Vagina (tissue), 2 donors: Measurements from ENCODE around the gene EPS15. TPM values are rescaled to one million over a fixed set of nuclear protein-coding genes. Genes with fewer than 3 reads are reported as not detected.
"Not testable (repeated sequence)": the region's sequence is repeated elsewhere in the genome, so short reads cannot be mapped to it uniquely, and the experiment has no call there.

Source experiments
- DNase-seq, 2 donors: peaks; one replicate each; pipeline ENCODE4 v3.0.0-alpha.2; 2017; ENCODE audit errors: extremely low spot score in 2 of 2
- H3K27ac ChIP-seq: fragments of 200-600 bp; sonication (generic); one replicate; pipeline ENCODE4 v1.5.1; 2019
- H3K27me3 ChIP-seq: fragments of 200-600 bp; sonication (generic); one replicate; pipeline ENCODE4 v1.5.1; 2019
- H3K36me3 ChIP-seq, 2 donors: fragments of 200-600 bp; sonication (generic); one replicate each; pipeline ENCODE4 v1.5.1; 2017 to 2019
- H3K4me1 ChIP-seq: fragments of 200-600 bp; sonication (generic); one replicate; pipeline ENCODE4 v1.5.1; 2019
- H3K4me3 ChIP-seq, 2 donors: fragments of 200-600 bp; sonication (generic); 1 replicate in 1 of 2; 2 replicates in 1 of 2; pipeline ENCODE4 v1.5.1; 2016 to 2019
- H3K9me3 ChIP-seq: fragments of 200-600 bp; sonication (generic); one replicate; pipeline ENCODE4 v1.5.1; 2019
- POLR2A ChIP-seq, 2 donors: fragments of 450-650 bp; IDR thresholded peaks; one replicate each; pipeline ENCODE4 v1.6.1; 2017; ENCODE audit warnings: antibody characterized with exemption in 2 of 2, mild to moderate bottlenecking in 2 of 2, moderate library complexity in 2 of 2
- POLR2AphosphoS5 ChIP-seq, 2 donors: sonication (generic); formaldehyde crosslinking; IDR thresholded peaks; one replicate each; pipeline ENCODE4 v1.9.0; 2017; ENCODE audit warnings: antibody characterized with exemption in 2 of 2, mild to moderate bottlenecking in 2 of 2, low read depth in 1 of 2; ENCODE audit not compliant: insufficient read depth in 1 of 2
- intact Hi-C: fragments of 100-400 bp; cut with DNase I; formaldehyde crosslinking; loops from one replicate; pipeline ENCODE4 v1.15.1; 2023
- total RNA-seq: library from RNA; depleted of rRNA; stranded (reverse); fragments of >200 nt; gene quantifications from one replicate; pipeline ENCODE4 v1.2.3, GENCODE V29; 2016
- TF ChIP-seq, protein P1 (sequence below), 3 experiments: fragments of 450-650 bp in 2 of 3; fragments of 200-600 bp in 1 of 3; sonication (generic) in 1 of 3; IDR thresholded peaks; one replicate each; pipeline ENCODE4 v1.5.1; 2017 to 2019; ENCODE audit warnings: antibody characterized with exemption in 3 of 3, mild to moderate bottlenecking in 2 of 3, moderate library complexity in 2 of 3

The EPS15 gene
- total RNA-seq, 1 donor from 2014 or later: 70.5 TPM

GRCh38 chr1:51439053-51439452, 80.0 kb downstream of the EPS15 start:
- Histone ChIP-seq H3K27me3 (no peaks in the 10 kb centered on the region), H3K27ac (no peak overlapping the region), H3K36me3 (peaks cover 3 to 16% of the 10 kb centered on the region in 2 donors), H3K4me1 (peaks cover 4% of the 10 kb centered on the region), H3K9me3 (no peaks in the 10 kb centered on the region), H3K4me3 (no peak overlapping the region)
- DNase-seq: no peak
- intact Hi-C loops: no loop called here
- TF ChIP-seq, protein P1, sequence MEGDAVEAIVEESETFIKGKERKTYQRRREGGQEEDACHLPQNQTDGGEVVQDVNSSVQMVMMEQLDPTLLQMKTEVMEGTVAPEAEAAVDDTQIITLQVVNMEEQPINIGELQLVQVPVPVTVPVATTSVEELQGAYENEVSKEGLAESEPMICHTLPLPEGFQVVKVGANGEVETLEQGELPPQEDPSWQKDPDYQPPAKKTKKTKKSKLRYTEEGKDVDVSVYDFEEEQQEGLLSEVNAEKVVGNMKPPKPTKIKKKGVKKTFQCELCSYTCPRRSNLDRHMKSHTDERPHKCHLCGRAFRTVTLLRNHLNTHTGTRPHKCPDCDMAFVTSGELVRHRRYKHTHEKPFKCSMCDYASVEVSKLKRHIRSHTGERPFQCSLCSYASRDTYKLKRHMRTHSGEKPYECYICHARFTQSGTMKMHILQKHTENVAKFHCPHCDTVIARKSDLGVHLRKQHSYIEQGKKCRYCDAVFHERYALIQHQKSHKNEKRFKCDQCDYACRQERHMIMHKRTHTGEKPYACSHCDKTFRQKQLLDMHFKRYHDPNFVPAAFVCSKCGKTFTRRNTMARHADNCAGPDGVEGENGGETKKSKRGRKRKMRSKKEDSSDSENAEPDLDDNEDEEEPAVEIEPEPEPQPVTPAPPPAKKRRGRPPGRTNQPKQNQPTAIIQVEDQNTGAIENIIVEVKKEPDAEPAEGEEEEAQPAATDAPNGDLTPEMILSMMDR (IDR thresholded peaks at IDR 0.05): no peak
- TF ChIP-seq POLR2AphosphoS5 (IDR thresholded peaks at IDR 0.05; ENCODE audit: insufficient read depth in 1 of 2, low read depth in 1 of 2) (no peak), POLR2A (IDR thresholded peaks at IDR 0.05) (no peak)

DNA sequence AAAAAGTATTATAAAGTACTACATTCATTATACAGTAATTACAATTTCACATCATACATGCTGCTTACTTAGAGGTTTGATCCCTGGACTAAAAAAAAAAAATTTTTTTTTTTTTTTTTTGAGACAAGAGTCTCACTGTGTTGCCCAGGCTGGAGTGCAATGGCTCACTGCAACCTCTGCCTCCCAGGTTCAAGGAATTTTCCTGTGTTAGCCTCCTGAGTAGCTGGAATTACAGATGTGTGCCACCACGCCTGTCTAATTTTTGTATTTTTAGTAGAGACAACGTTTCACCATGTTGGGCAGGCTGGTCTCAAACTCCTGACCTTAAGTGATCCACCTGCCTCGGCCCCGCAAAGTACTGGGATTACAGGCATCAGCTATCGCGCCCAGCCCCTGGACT, 81.7 kb downstream of the EPS15 start:
- H3K4me3 ChIP-seq: not testable (repeated sequence)
- H3K36me3 ChIP-seq: peaks cover 3 to 17% of the 10 kb centered on the region in 2 donors

DNA sequence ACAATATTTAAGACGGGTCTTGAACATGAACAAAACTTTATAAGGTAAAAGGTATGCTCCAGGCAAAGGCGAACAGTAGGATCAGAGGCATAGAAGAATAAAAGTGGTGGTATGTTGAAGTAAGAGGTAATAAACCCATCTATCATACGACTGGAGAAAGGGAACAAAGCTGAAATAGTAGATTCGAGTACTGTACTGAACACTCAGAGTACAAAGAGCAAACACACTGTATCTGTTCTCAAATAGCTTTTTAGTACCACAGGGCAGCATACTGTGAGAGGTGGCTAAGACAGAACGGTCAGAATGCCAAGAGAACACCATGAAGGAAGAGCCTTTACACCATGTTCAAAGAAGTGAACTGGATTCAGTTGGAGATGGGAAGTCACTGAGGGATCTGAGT, 83.2 kb downstream of the EPS15 start:
- no peaks in the 10 kb centered on the region for H3K9me3 ChIP-seq
- peaks cover 14% of the 10 kb centered on the region for H3K4me1 ChIP-seq
- TF ChIP-seq POLR2A (IDR thresholded peaks at IDR 0.05): no peak
- TF ChIP-seq POLR2AphosphoS5 (IDR thresholded peaks at IDR 0.05; ENCODE audit: insufficient read depth in 1 of 2, low read depth in 1 of 2): no peak
- TF ChIP-seq, protein P1 (IDR thresholded peaks at IDR 0.05): no peak
- no peaks in the 10 kb centered on the region for H3K27me3 ChIP-seq
- H3K27ac ChIP-seq: no peak overlapping the region
- H3K4me3 ChIP-seq: no peak overlapping the region
- no peak for DNase-seq
- intact Hi-C loops: no loop called here
- peaks cover 3 to 17% of the 10 kb centered on the region in 2 donors for H3K36me3 ChIP-seq

More for the DNA sequence above, 81.7 kb downstream of the EPS15 start:
- H3K9me3 ChIP-seq, intact Hi-C loops, DNase-seq, H3K27ac ChIP-seq, H3K27me3 ChIP-seq: not testable (repeated sequence)
- peaks cover 14% of the 10 kb centered on the region for H3K4me1 ChIP-seq

GRCh38 chr1:51433972-51434510, 85.0 kb downstream of the EPS15 start:
- peaks cover 14% of the 10 kb centered on the region for H3K4me1 ChIP-seq
- intact Hi-C loops: no loop called here

DNA sequence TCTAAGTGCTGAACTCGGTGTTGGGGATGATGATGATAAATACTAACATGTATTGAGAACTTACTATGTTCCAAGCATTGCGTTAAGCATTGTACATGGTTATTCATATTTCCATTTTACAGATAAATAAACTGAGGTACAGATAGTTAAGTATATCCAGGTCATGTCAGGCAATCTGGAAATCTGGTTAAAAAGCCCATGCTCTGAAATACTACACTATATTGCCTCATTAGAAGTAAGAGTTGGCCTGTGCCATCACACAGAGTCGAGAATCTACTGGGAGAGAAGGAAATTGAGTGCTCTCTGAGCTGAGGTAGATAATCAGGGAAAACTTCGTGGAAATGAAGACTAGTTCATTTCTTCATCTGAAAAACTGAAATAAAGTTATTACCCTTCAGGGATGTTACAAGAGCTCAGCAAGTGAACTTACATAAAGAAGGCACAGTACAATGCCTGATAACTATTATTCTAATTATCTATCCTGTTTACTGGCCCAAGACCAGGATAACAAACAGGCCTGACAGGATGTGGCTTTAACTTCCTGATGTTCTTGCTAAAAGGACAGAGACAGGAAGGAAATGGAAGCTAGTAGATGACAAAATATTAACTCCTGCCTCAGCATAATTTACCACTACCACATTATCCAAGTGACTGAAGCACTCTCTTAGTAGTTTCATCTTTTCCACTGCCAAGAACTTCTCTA, 85.6 kb downstream of the EPS15 start:
- H3K4me3 ChIP-seq: no peak overlapping the region
- intact Hi-C loops: no loop called here
- TF ChIP-seq POLR2AphosphoS5 (IDR thresholded peaks at IDR 0.05; ENCODE audit: insufficient read depth in 1 of 2, low read depth in 1 of 2): peak in 1 of 2 donors; percentile 55
- TF ChIP-seq, protein P1 (IDR thresholded peaks at IDR 0.05): no peak
- peak overlapping the region; percentile 1 for H3K27ac ChIP-seq
- H3K9me3 ChIP-seq: no peaks in the 10 kb centered on the region
- H3K4me1 ChIP-seq: peaks cover 14% of the 10 kb centered on the region
- peaks cover 3 to 15% of the 10 kb centered on the region in 2 donors for H3K36me3 ChIP-seq
- H3K27me3 ChIP-seq: no peaks in the 10 kb centered on the region
- no peak for DNase-seq

More at GRCh38 chr1:51433972-51434510, 85.0 kb downstream of the EPS15 start:
- no peak overlapping the region for H3K27ac ChIP-seq
- TF ChIP-seq, protein P1 (IDR thresholded peaks at IDR 0.05): no peak
- TF ChIP-seq POLR2A (IDR thresholded peaks at IDR 0.05) (no peak), POLR2AphosphoS5 (IDR thresholded peaks at IDR 0.05; ENCODE audit: insufficient read depth in 1 of 2, low read depth in 1 of 2) (no peak)
- no peaks in the 10 kb centered on the region for H3K27me3 ChIP-seq
- DNase-seq: no peak
- H3K4me3 ChIP-seq: no peak overlapping the region
- no peaks in the 10 kb centered on the region for H3K9me3 ChIP-seq
- H3K36me3 ChIP-seq: peaks cover 3 to 9% of the 10 kb centered on the region in 2 donors
